ENCODE data around the gene CTDP1. TPM values are rescaled to one million over a fixed set of nuclear protein-coding genes. Genes with fewer than 3 reads are reported as not detected.
"Not testable (repeated sequence)": the region's sequence is repeated elsewhere in the genome, so short reads cannot be mapped to it uniquely, and the experiment has no call there.

Gene CTDP1
- total RNA-seq, 1 experiment from 2014 or later = 16.1 TPM

DNA sequence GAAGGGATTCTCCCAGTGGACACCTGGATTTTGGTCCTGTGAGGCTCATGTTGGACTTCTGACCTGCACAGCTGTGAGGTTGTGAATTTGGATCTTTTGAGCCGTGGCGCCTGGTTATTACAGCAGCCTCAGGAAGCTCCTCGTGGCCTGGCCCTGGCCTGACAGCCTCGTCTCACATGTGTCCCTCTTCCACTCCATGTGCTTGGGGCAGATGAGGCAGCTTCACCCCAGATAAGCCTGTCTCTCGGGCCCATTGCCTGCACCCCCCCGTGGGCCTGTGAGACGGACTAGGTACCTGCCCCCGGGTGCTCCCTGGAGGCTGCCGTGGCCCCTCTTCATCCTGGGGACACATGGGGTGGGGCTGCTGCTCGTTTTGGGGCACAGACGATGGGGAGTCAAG lies 51.2 kb downstream of the CTDP1 start:
- TF ChIP-seq, protein P1, sequence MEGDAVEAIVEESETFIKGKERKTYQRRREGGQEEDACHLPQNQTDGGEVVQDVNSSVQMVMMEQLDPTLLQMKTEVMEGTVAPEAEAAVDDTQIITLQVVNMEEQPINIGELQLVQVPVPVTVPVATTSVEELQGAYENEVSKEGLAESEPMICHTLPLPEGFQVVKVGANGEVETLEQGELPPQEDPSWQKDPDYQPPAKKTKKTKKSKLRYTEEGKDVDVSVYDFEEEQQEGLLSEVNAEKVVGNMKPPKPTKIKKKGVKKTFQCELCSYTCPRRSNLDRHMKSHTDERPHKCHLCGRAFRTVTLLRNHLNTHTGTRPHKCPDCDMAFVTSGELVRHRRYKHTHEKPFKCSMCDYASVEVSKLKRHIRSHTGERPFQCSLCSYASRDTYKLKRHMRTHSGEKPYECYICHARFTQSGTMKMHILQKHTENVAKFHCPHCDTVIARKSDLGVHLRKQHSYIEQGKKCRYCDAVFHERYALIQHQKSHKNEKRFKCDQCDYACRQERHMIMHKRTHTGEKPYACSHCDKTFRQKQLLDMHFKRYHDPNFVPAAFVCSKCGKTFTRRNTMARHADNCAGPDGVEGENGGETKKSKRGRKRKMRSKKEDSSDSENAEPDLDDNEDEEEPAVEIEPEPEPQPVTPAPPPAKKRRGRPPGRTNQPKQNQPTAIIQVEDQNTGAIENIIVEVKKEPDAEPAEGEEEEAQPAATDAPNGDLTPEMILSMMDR (IDR thresholded peaks at IDR 0.05; ENCODE audit: insufficient read depth in 1 of 2, low read depth in 1 of 2, low read length in 1 of 2, severe bottlenecking in 1 of 2, unreplicated experiment in 1 of 2) = no peak
- H3K27me3 ChIP-seq (replicated peaks; ENCODE audit: control insufficient read depth, insufficient read depth, low read length) = no peaks in the 10 kb centered on the region
- H3K4me1 ChIP-seq = no peaks in the 10 kb centered on the region
- H3K9me3 ChIP-seq = no peaks in the 10 kb centered on the region
- BruUV-seq (replicated peaks) = no TSS peak
- Mint-ChIP-seq H3K27me3 (ENCODE audit: insufficient read depth, unreplicated experiment) (no peaks in the 10 kb centered on the region), H3K9me3 (ENCODE audit: unreplicated experiment) (no peaks in the 10 kb centered on the region), H3K4me3 (ENCODE audit: unreplicated experiment) (no peak overlapping the region), H3K4me1 (ENCODE audit: low read depth, unreplicated experiment) (no peaks in the 10 kb centered on the region), H3K36me3 (ENCODE audit: insufficient read depth, unreplicated experiment) (peaks cover 51% of the 10 kb centered on the region), H3K27ac (ENCODE audit: unreplicated experiment) (no peak overlapping the region)
- CTCF ChIA-PET = no interaction called here
- DNase-seq = no peak
- POLR2A ChIA-PET = no interaction called here
- no peaks in the 10 kb centered on the region for H3K36me3 ChIP-seq (ENCODE audit: control insufficient read depth, insufficient read depth, low read length)
- intact Hi-C loops (cut with micrococcal nuclease; ENCODE audit: unreplicated experiment) = no loop called here
- no peak overlapping the region for H3K4me3 ChIP-seq (ENCODE audit: low read depth, low read length)

DNA sequence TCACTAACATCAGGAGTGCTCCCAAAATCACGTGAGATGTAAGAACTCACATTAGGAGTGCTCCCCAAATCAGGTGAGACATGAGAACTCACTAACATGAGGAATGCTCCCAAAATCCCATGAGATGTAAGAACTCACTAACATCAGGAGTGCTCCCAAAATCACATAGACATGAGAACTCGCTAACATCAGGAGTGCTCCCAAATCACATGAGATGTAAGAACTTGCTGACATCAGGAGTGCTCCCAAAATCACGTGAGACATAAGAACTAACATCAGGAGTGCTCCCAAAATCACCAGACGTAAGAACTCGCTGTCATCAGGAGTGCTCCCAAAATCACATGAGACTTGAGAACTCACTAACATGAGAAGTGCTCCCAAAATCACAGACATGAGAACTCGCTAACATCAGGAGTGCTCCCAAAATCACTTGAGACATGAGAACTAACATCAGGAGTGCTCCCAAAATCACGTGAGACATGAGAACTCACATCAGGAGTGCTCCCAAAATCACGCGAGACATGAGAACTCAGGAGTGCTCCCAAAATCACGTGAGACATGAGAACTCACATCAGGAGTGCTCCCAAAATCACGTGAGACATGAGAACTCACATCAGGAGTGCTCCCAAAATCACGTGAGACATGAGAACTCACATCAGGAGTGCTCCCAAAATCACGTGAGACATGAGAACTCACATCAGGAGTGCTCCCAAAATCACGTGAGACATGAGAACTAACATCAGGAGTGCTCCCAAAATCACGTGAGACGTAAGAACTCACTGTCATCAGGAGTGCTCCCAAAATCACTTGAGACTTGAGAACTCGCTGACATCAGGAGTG lies 52.5 kb downstream of the CTDP1 start:
- CTCF ChIA-PET; intact Hi-C loops (cut with micrococcal nuclease; ENCODE audit: unreplicated experiment); H3K4me3 Mint-ChIP-seq (ENCODE audit: unreplicated experiment); H3K27ac Mint-ChIP-seq (ENCODE audit: unreplicated experiment); H3K4me1 ChIP-seq; H3K4me1 Mint-ChIP-seq (ENCODE audit: low read depth, unreplicated experiment); H3K9me3 Mint-ChIP-seq (ENCODE audit: unreplicated experiment); H3K27me3 Mint-ChIP-seq (ENCODE audit: insufficient read depth, unreplicated experiment); DNase-seq; POLR2A ChIA-PET; H3K27me3 ChIP-seq (replicated peaks; ENCODE audit: control insufficient read depth, insufficient read depth, low read length); BruUV-seq (replicated peaks); H3K4me3 ChIP-seq (ENCODE audit: low read depth, low read length); H3K36me3 ChIP-seq (ENCODE audit: control insufficient read depth, insufficient read depth, low read length); H3K9me3 ChIP-seq: not testable (repeated sequence)
- H3K36me3 Mint-ChIP-seq (ENCODE audit: insufficient read depth, unreplicated experiment) = peaks cover 46% of the 10 kb centered on the region

DNA sequence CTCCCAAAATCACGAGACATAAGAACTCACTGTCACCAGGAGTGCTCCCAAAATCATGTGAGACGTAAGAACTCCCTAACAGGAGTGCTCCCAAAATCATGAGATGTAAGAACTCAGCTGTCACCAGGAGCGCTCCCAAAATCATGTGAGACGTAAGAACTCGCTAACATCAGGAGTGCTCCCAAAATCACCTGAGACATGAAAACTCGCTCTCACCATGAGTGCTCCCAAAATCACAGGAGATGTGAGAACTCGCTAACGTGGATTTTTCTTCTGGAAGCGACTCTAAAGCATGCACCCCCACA lies 53.1 kb downstream of the CTDP1 start:
- Histone ChIP-seq H3K9me3 (no peaks in the 10 kb centered on the region), H3K4me1 (no peaks in the 10 kb centered on the region), H3K4me3 (ENCODE audit: low read depth, low read length) (no peak overlapping the region), H3K27me3 (replicated peaks; ENCODE audit: control insufficient read depth, insufficient read depth, low read length) (no peaks in the 10 kb centered on the region), H3K36me3 (ENCODE audit: control insufficient read depth, insufficient read depth, low read length) (no peaks in the 10 kb centered on the region)
- no peak for DNase-seq
- ChIA-PET CTCF (no interaction called here), POLR2A (no interaction called here)
- Mint-ChIP-seq H3K36me3 (ENCODE audit: insufficient read depth, unreplicated experiment) (peaks cover 40% of the 10 kb centered on the region), H3K9me3 (ENCODE audit: unreplicated experiment) (no peaks in the 10 kb centered on the region), H3K27me3 (ENCODE audit: insufficient read depth, unreplicated experiment) (no peaks in the 10 kb centered on the region), H3K27ac (ENCODE audit: unreplicated experiment) (no peak overlapping the region), H3K4me1 (ENCODE audit: low read depth, unreplicated experiment) (no peaks in the 10 kb centered on the region), H3K4me3 (ENCODE audit: unreplicated experiment) (no peak overlapping the region)
- intact Hi-C loops (cut with micrococcal nuclease; ENCODE audit: unreplicated experiment) = no loop called here
- no TSS peak for BruUV-seq (replicated peaks)
- TF ChIP-seq, protein P1 (IDR thresholded peaks at IDR 0.05; ENCODE audit: insufficient read depth in 1 of 2, low read depth in 1 of 2, low read length in 1 of 2, severe bottlenecking in 1 of 2, unreplicated experiment in 1 of 2) = no peak
